Frontal cortex (tissue), 4 donors: Measurements from ENCODE around the gene CCR6. TPM values are rescaled to one million over a fixed set of nuclear protein-coding genes. Genes with fewer than 3 reads are reported as not detected.
A peak's percentile ranks its signal among the peaks of the same experiment; 100 is the strongest.
"Not testable (repeated sequence)": the region's sequence is repeated elsewhere in the genome, so short reads cannot be mapped to it uniquely, and the experiment has no call there.

Source experiments
- DNase-seq, 2 donors: peaks; one replicate each; pipeline ENCODE4 v3.0.0; 2012; ENCODE audit warnings: low spot score in 2 of 2
- FAIRE-seq: peaks from 2 replicates; lab custom pipeline; 2012; peaks lifted over from hg19 to GRCh38; lab: Jason Lieb, UNC
- total RNA-seq: library from RNA; depleted of rRNA; stranded (reverse); fragments of >200 nt; gene quantifications from one replicate; pipeline ENCODE4 v1.2.3, GENCODE V29; 2014
- donor health status: control.
- donor health status: control.
- donor health status: control.

Gene CCR6
- total RNA-seq, 1 donor from 2014 or later, result not detected

GRCh38 chr6:167163476-167164011 is 40.6 kb downstream of the CCR6 start:
- DNase-seq, result no peak
- FAIRE-seq, result no peak

GRCh38 chr6:167164261-167164660 is 41.4 kb downstream of the CCR6 start:
- FAIRE-seq (no peak), DNase-seq (no peak)

- DNase-seq, result no peak
- no peak for FAIRE-seq
Measured at GRCh38 chr6:167165858-167166471, 43.1 kb downstream of the CCR6 start.

- not testable (repeated sequence) for FAIRE-seq, DNase-seq
Measured at GRCh38 chr6:167167699-167168098, 44.8 kb downstream of the CCR6 start.

- not testable (repeated sequence) for FAIRE-seq, DNase-seq
Measured at GRCh38 chr6:167168296-167168695, 45.4 kb downstream of the CCR6 start.

GRCh38 chr6:167169867-167170266 is 47.0 kb downstream of the CCR6 start:
- not testable (repeated sequence) for DNase-seq, FAIRE-seq

- FAIRE-seq, DNase-seq: not testable (repeated sequence)
Measured at GRCh38 chr6:167171300-167171699, 48.4 kb downstream of the CCR6 start.

GRCh38 chr6:167172011-167172410 is 49.1 kb downstream of the CCR6 start:
- FAIRE-seq, DNase-seq: not testable (repeated sequence)

- not testable (repeated sequence) for DNase-seq, FAIRE-seq
Measured at GRCh38 chr6:167177271-167177670, 54.4 kb downstream of the CCR6 start.

GRCh38 chr6:167178896-167179655 is 56.2 kb downstream of the CCR6 start:
- not testable (repeated sequence) for FAIRE-seq, DNase-seq

GRCh38 chr6:167180086-167180485 is 57.2 kb downstream of the CCR6 start:
- not testable (repeated sequence) for DNase-seq, FAIRE-seq

- not testable (repeated sequence) for FAIRE-seq, DNase-seq
Measured at GRCh38 chr6:167181351-167181750, 58.5 kb downstream of the CCR6 start.

- not testable (repeated sequence) for DNase-seq
- FAIRE-seq, result peak; percentile 95
Measured at GRCh38 chr6:167182913-167183314, 60.0 kb downstream of the CCR6 start.

GRCh38 chr6:167185101-167185500 is 62.2 kb downstream of the CCR6 start:
- DNase-seq, FAIRE-seq: not testable (repeated sequence)

GRCh38 chr6:167187275-167187674 is 64.4 kb downstream of the CCR6 start:
- FAIRE-seq, DNase-seq: not testable (repeated sequence)

Other genes starting within 250 kb of the CCR6 start
- gene RNASET2, start 166.5 kb upstream of the CCR6 start, total RNA-seq, result 16.7 TPM
- 75.8 TPM for gene CEP43, start 123.7 kb upstream of the CCR6 start, total RNA-seq
- gene GPR31, start 34.9 kb downstream of the CCR6 start, total RNA-seq, result not detected
- not detected for gene UNC93A, start 168.2 kb downstream of the CCR6 start, total RNA-seq
- 1.2 TPM for gene TTLL2, start 202.0 kb downstream of the CCR6 start, total RNA-seq